Mesenchymal stem cell (in vitro differentiated cells and primary cell): ENCODE results near the gene COPE.

Experiments used
- DNase-seq: peaks from one replicate; pipeline ENCODE4 v3.0.0-alpha.2; 2013
- H2AFZ ChIP-seq: one replicate; pipeline ENCODE4 v1.6.1; 2013; ENCODE audit warnings: low read depth, mild to moderate bottlenecking, control low read depth, inconsistent platforms, low read length, moderate library complexity
- H2AK5ac ChIP-seq: 2 replicates; pipeline ENCODE4 v1.6.1; 2013; ENCODE audit warnings: low read length, moderate library complexity, mild to moderate bottlenecking, inconsistent platforms; ENCODE audit not compliant: severe bottlenecking
- H2BK120ac ChIP-seq: one replicate; pipeline ENCODE4 v1.6.1; 2013; ENCODE audit warnings: low read depth, mild to moderate bottlenecking, inconsistent platforms, low read length, moderate library complexity
- H2BK12ac ChIP-seq, 2 experiments: one replicate each; pipeline ENCODE4 v1.6.1; 2013; ENCODE audit warnings: inconsistent platforms in 2 of 2, low read length in 2 of 2, mild to moderate bottlenecking in 2 of 2, moderate library complexity in 2 of 2, control low read depth in 1 of 2
- H2BK15ac ChIP-seq: one replicate; pipeline ENCODE4 v1.6.1; 2013; ENCODE audit warnings: mild to moderate bottlenecking, low read depth, inconsistent platforms; ENCODE audit not compliant: poor library complexity, severe bottlenecking
- H2BK5ac ChIP-seq: 2 replicates; pipeline ENCODE4 v1.6.1; 2013; ENCODE audit warnings: low read depth, mild to moderate bottlenecking, low read length, control low read depth, inconsistent platforms; ENCODE audit not compliant: poor library complexity, severe bottlenecking
- H3K14ac ChIP-seq, 2 experiments: one replicate each; pipeline ENCODE4 v1.6.1; 2013; ENCODE audit warnings: inconsistent platforms in 2 of 2, low read length in 2 of 2, control low read depth in 1 of 2, mild to moderate bottlenecking in 1 of 2, moderate library complexity in 1 of 2
- H3K18ac ChIP-seq, 2 experiments: one replicate each; pipeline ENCODE4 v1.6.1; 2013; ENCODE audit warnings: inconsistent platforms in 2 of 2, low read length in 2 of 2, control low read depth in 1 of 2, low read depth in 1 of 2, mild to moderate bottlenecking in 1 of 2
- H3K23ac ChIP-seq, 2 experiments: one replicate each; pipeline ENCODE4 v1.6.1; 2013; ENCODE audit warnings: inconsistent platforms in 2 of 2, low read length in 2 of 2, mild to moderate bottlenecking in 2 of 2, moderate library complexity in 2 of 2, control low read depth in 1 of 2
- H3K27ac ChIP-seq: 2 replicates; pipeline ENCODE4 v1.5.1; 2013; ENCODE audit warnings: mild to moderate bottlenecking, moderate library complexity, low read length, control low read depth, inconsistent platforms; ENCODE audit not compliant: poor library complexity, severe bottlenecking
- H3K27me3 ChIP-seq, 2 experiments: 2 replicates each; pipeline versions ENCODE4 v1.6.1 to v1.7.0; 2013; ENCODE audit warnings: low read length in 2 of 2, mild to moderate bottlenecking in 2 of 2, moderate library complexity in 2 of 2, control low read depth in 1 of 2, inconsistent platforms in 1 of 2; ENCODE audit not compliant: control insufficient read depth in 1 of 2, insufficient read depth in 1 of 2
- H3K36me3 ChIP-seq, 2 experiments: 2 replicates each; pipeline versions ENCODE4 v1.6.1 to v1.7.0; 2013; ENCODE audit warnings: low read length in 2 of 2, control low read depth in 1 of 2, inconsistent platforms in 1 of 2, low read depth in 1 of 2, mild to moderate bottlenecking in 1 of 2; ENCODE audit not compliant: insufficient read depth in 2 of 2, control insufficient read depth in 1 of 2
- H3K4ac ChIP-seq, 2 experiments: one replicate each; pipeline ENCODE4 v1.6.1; 2013; ENCODE audit warnings: inconsistent platforms in 2 of 2, low read length in 2 of 2, mild to moderate bottlenecking in 2 of 2, moderate library complexity in 2 of 2, control low read depth in 1 of 2, low read depth in 1 of 2
- H3K4me1 ChIP-seq: 2 replicates; pipeline ENCODE4 v1.6.1; 2013; ENCODE audit warnings: low read depth, low read length, control low read depth; ENCODE audit not compliant: control insufficient read depth, insufficient read depth
- H3K4me2 ChIP-seq: 2 replicates; pipeline ENCODE4 v1.6.1; 2013; ENCODE audit warnings: low read length, mild to moderate bottlenecking, inconsistent platforms; ENCODE audit not compliant: poor library complexity, severe bottlenecking
- H3K4me3 ChIP-seq, 2 experiments: 2 replicates each; pipeline versions ENCODE4 v1.5.1 to v1.7.0; 2013; ENCODE audit warnings: low read length in 2 of 2, mild to moderate bottlenecking in 2 of 2, control low read depth in 1 of 2, low read depth in 1 of 2; ENCODE audit not compliant: insufficient read depth in 1 of 2
- H3K79me1 ChIP-seq: replicated peaks from 2 replicates; pipeline ENCODE4 v1.6.1; 2013; ENCODE audit warnings: mild to moderate bottlenecking, control low read depth, low read length, inconsistent platforms; ENCODE audit not compliant: poor library complexity, severe bottlenecking
- H3K9ac ChIP-seq: 2 replicates; pipeline ENCODE4 v1.7.0; 2013; ENCODE audit warnings: mild to moderate bottlenecking, low read length, moderate library complexity
- H3K9me3 ChIP-seq: 2 replicates; pipeline ENCODE4 v1.7.0; 2013; ENCODE audit warnings: mild to moderate bottlenecking, low read length; ENCODE audit not compliant: control insufficient read depth
- H4K8ac ChIP-seq: one replicate; pipeline ENCODE4 v1.6.1; 2013; ENCODE audit warnings: inconsistent platforms, mild to moderate bottlenecking, low read length, moderate library complexity
- H4K91ac ChIP-seq: one replicate; pipeline ENCODE4 v1.6.1; 2013; ENCODE audit warnings: mild to moderate bottlenecking, low read length, inconsistent platforms
- WGBS: methylation state at CpG from one replicate; pipeline ENCODE4 v1.1.7; 2013; ENCODE audit warnings: mixed read lengths; 5-methylcytosine and 5-hydroxymethylcytosine counted together

The COPE gene

DNA sequence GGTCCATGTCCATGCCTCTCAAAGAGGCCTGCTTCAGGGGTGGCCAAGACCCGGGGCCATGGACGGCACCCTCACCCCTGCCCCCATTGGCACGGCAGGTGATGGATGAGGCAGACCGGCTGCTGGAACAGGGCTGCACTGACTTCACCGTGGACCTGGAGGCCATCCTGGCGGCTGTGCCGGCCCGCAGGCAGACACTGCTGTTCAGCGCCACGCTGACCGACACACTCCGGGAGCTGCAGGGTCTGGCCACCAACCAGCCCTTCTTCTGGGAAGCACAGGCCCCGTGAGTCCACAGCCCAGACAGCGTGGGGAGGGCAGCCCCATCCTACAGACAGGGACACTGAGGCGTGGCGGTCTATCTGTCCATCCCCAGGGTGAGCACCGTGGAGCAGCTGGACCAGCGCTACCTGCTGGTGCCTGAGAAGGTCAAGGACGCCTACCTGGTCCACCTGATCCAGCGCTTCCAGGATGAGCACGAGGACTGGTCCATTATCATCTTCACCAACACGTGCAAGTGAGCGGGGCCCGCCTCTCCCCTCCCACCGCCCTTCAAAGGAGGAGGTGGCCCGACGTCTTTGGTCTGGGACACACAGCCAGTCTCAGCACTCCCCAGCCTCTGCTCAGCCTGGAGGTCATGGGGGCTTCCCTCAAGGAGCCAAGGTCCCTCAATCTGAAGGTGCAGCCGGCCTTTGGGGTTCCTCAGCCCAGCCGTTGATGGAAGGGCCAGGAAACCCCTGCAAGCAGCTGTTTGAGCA lies 3.2 kb upstream of the COPE start:
- H3K23ac ChIP-seq: no peak overlapping the region
- H3K27ac ChIP-seq: no peak overlapping the region
- no peak overlapping the region for H3K9ac ChIP-seq
- H2BK15ac ChIP-seq: no peak overlapping the region
- H3K36me3 ChIP-seq: peaks cover 57 to 58% of the 10 kb centered on the region in 2 experiments
- H2AK5ac ChIP-seq: no peak overlapping the region
- no peak overlapping the region for H3K4ac ChIP-seq
- no peak for DNase-seq
- no peak overlapping the region for H4K8ac ChIP-seq
- no peaks in the 10 kb centered on the region for H3K9me3 ChIP-seq
- H3K4me3 ChIP-seq: no peak overlapping the region
- H3K4me2 ChIP-seq: no peak overlapping the region
- no peak overlapping the region for H3K14ac ChIP-seq
- H2BK5ac ChIP-seq: no peak overlapping the region
- peaks cover 15% of the 10 kb centered on the region for H3K4me1 ChIP-seq
- H3K79me1 ChIP-seq: peaks cover 30% of the 10 kb centered on the region
- H2BK120ac ChIP-seq: no peak overlapping the region
- WGBS: 94% methylated on average over 29 of the region's 29 CpGs
- no peak overlapping the region for H3K18ac ChIP-seq
- H3K27me3 ChIP-seq: no peaks in the 10 kb centered on the region
- H2AFZ ChIP-seq: no peak overlapping the region
- H2BK12ac ChIP-seq: no peak overlapping the region
- H4K91ac ChIP-seq: no peak overlapping the region

DNA sequence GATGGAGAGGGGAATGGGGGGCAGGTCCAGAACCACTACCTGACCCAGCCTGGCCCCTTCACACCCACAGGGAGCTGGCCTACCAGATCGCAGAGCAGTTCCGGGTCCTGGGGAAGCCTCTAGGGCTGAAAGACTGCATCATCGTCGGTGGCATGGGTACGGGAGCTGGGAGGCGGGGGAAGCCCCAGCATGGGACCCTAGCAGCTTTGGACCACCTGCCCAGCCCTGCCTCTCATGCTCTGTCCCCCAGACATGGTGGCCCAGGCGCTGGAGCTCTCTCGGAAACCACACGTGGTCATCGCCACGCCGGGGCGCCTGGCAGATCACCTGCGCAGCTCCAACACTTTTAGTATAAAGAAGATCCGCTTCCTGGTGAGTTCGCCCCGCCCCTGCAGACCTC lies 2.4 kb upstream of the COPE start:
- no peak overlapping the region for H3K4me2 ChIP-seq
- no peaks in the 10 kb centered on the region for H3K27me3 ChIP-seq
- H3K4me1 ChIP-seq: peaks cover 15% of the 10 kb centered on the region
- H3K23ac ChIP-seq: no peak overlapping the region
- 97% methylated on average over 17 of the region's 17 CpGs for WGBS
- H2BK12ac ChIP-seq: no peak overlapping the region
- H2BK15ac ChIP-seq: no peak overlapping the region
- no peak overlapping the region for H4K8ac ChIP-seq
- H3K9me3 ChIP-seq: no peaks in the 10 kb centered on the region
- no peak overlapping the region for H3K4me3 ChIP-seq
- H2AFZ ChIP-seq: no peak overlapping the region
- H2AK5ac ChIP-seq: no peak overlapping the region
- H3K14ac ChIP-seq: no peak overlapping the region
- H4K91ac ChIP-seq: no peak overlapping the region
- peaks cover 49 to 51% of the 10 kb centered on the region in 2 experiments for H3K36me3 ChIP-seq
- H3K9ac ChIP-seq: no peak overlapping the region
- H3K79me1 ChIP-seq: peaks cover 30% of the 10 kb centered on the region
- H2BK120ac ChIP-seq: no peak overlapping the region
- no peak overlapping the region for H3K18ac ChIP-seq
- no peak overlapping the region for H3K27ac ChIP-seq
- H2BK5ac ChIP-seq: no peak overlapping the region
- H3K4ac ChIP-seq: no peak overlapping the region
- DNase-seq: no peak

DNA sequence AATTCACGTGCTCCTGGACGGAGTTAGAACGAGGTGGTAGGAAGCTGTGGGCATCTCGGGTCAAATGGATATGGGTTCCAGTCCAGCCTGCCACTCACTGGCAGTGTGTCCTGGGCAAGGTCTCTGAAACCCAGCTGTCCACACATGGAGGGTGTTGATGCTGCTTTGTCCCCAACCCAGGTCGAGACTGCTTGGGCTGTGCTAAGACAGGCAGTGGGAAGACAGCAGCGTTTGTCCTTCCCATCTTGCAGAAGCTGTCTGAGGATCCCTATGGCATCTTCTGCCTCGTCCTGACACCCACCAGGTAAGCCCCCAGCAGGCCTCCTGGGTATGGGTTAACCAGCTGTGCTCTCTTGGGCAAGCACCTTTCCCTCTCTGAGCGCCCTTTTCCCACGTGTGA lies 1.2 kb upstream of the COPE start:
- Histone ChIP-seq H4K8ac (no peak overlapping the region), H3K9ac (peak overlapping the region; percentile 99), H2BK120ac (no peak overlapping the region), H2AK5ac (no peak overlapping the region), H3K23ac (no peak overlapping the region), H3K9me3 (no peaks in the 10 kb centered on the region), H3K4me2 (peak overlapping the region; percentile 74), H3K79me1 (peaks cover 29% of the 10 kb centered on the region), H3K4me3 (peak overlapping the region; percentile 16 to 96), H3K14ac (no peak overlapping the region), H3K27ac (no peak overlapping the region), H2BK12ac (no peak overlapping the region), H3K4me1 (peaks cover 19% of the 10 kb centered on the region), H3K27me3 (no peaks in the 10 kb centered on the region), H3K18ac (no peak overlapping the region), H3K36me3 (peaks cover 40 to 42% of the 10 kb centered on the region in 2 experiments), H4K91ac (peak overlapping the region; percentile 3), H2BK5ac (no peak overlapping the region), H2AFZ (no peak overlapping the region), H2BK15ac (no peak overlapping the region), H3K4ac (no peak overlapping the region)
- DNase-seq: no peak
- WGBS: 74% methylated on average over 9 of the region's 9 CpGs

DNA sequence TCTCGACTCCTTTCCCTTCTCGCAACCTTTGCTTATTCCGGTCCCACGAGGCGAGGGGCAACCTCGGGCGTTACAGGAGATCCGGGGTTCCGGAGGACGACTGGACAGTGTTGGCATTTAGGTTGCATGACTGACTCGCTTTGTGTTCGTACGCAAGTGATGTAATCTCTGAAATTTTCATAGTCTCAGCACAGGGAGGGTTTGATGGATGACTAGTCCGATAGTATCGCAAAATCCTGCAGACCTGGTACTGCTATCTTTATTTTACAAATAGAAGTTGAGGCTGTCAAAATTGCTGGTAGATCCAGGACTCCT lies 670 bp upstream of the COPE start:
- H3K4me3 ChIP-seq: peak overlapping the region; percentile 92 to 96
- H3K4me2 ChIP-seq: peak overlapping the region; percentile 74
- H2AK5ac ChIP-seq: no peak overlapping the region
- H3K4me1 ChIP-seq: peaks cover 21% of the 10 kb centered on the region
- H4K8ac ChIP-seq: peak overlapping the region; percentile 79
- peak overlapping the region; percentile 9 to 88 for H3K18ac ChIP-seq
- H2AFZ ChIP-seq: no peak overlapping the region
- no peak overlapping the region for H2BK12ac ChIP-seq
- H2BK5ac ChIP-seq: no peak overlapping the region
- H3K36me3 ChIP-seq: peaks cover 44% of the 10 kb centered on the region in 2 experiments
- no peaks in the 10 kb centered on the region for H3K27me3 ChIP-seq
- H3K79me1 ChIP-seq: peaks cover 31% of the 10 kb centered on the region
- 10% methylated on average over 14 of the region's 15 CpGs for WGBS
- no peak overlapping the region for H3K14ac ChIP-seq
- peak overlapping the region; percentile 17 for H3K27ac ChIP-seq
- H2BK15ac ChIP-seq: no peak overlapping the region
- H3K4ac ChIP-seq: peak overlapping the region; percentile 12 to 86
- no peaks in the 10 kb centered on the region for H3K9me3 ChIP-seq
- H3K9ac ChIP-seq: peak overlapping the region; percentile 99
- no peak for DNase-seq
- H2BK120ac ChIP-seq: peak overlapping the region; percentile 37
- no peak overlapping the region for H3K23ac ChIP-seq
- peak overlapping the region; percentile 75 for H4K91ac ChIP-seq
